Stimulated activated naive B cell treated with anti-CD40 and anti-IgM and Interleukin-4, amounts not matched to agents 10 μg/mL and 1 μg/mL and 100 μg/mL, for 72 hours (primary cell): ENCODE results near the gene ITGA3.
A peak's percentile ranks its signal among the peaks of the same experiment; 100 is the strongest.

ENCODE experiments used
- ATAC-seq, 2 donors: fragments of 150-1000 bp; cut with Tn5 transposase; replicated peaks; 2 replicates each; pipeline ENCODE4 v1.10.0; 2021; ENCODE audit warnings: moderate library complexity in 1 of 2
- DNase-seq: peaks from one replicate; pipeline ENCODE4 v3.0.0; 2021
- H3K27ac Mint-ChIP-seq: one replicate; pipeline ENCODE4 v1.8.0; 2022; ENCODE audit warnings: mild to moderate bottlenecking, mixed read lengths
- H3K27me3 Mint-ChIP-seq, 2 donors: one replicate each; pipeline ENCODE4 v1.8.0; 2022; ENCODE audit warnings: mixed read lengths in 2 of 2
- H3K36me3 Mint-ChIP-seq, 2 donors: one replicate each; pipeline ENCODE4 v1.8.0; 2022; ENCODE audit warnings: mixed read lengths in 2 of 2, mild to moderate bottlenecking in 1 of 2
- H3K4me1 Mint-ChIP-seq, 2 donors: one replicate each; pipeline ENCODE4 v1.8.0; 2022; ENCODE audit warnings: mixed read lengths in 2 of 2, mild to moderate bottlenecking in 1 of 2
- H3K4me3 Mint-ChIP-seq, 2 donors: one replicate each; pipeline ENCODE4 v1.8.0; 2022; ENCODE audit warnings: mild to moderate bottlenecking in 2 of 2, mixed read lengths in 2 of 2, moderate library complexity in 1 of 2
- H3K9me3 Mint-ChIP-seq, 2 donors: one replicate each; pipeline ENCODE4 v1.8.0; 2022; ENCODE audit warnings: mixed read lengths in 2 of 2, mild to moderate bottlenecking in 1 of 2

Gene ITGA3

GRCh38 chr17:50094243-50094752 lies 38.4 kb downstream of the ITGA3 start:
- Mint-ChIP-seq H3K4me3 (peak overlapping the region; percentile 85 to 93), H3K27ac (peak overlapping the region; percentile 60), H3K36me3 (peaks cover 0 to 4% of the 10 kb centered on the region in 2 donors), H3K27me3 (peaks cover 5 to 17% of the 10 kb centered on the region in 2 donors), H3K4me1 (peaks cover 25 to 26% of the 10 kb centered on the region in 2 donors), H3K9me3 (no peaks in the 10 kb centered on the region)
- DNase-seq (peak; percentile 76), ATAC-seq (peak; percentile 49 to 57)

- Mint-ChIP-seq H3K4me3 (peak within 1 kb of the TSS; percentile 85 to 93), H3K9me3 (no peaks in the 10 kb centered on the region), H3K27me3 (peaks cover 5 to 10% of the 10 kb centered on the region in 2 donors), H3K36me3 (peaks cover 2 to 4% of the 10 kb centered on the region in 2 donors), H3K4me1 (peaks cover 27 to 32% of the 10 kb centered on the region in 2 donors), H3K27ac (peak within 1 kb of the TSS; percentile 90)
- DNase-seq = peak; percentile 97
- peak; percentile 93 to 95 for ATAC-seq
Observed at GRCh38 chr17:50094753-50095619, 39.1 kb downstream of the ITGA3 start, which contains the start of gene PDK2. Gene PDK2, plus strand, starts transcription at chr17:50095351. Its CDS starts 85 bp downstream, at chr17:50095436.

- no peak for ATAC-seq
Observed at GRCh38 chr17:50095626-50096037, 39.7 kb downstream of the ITGA3 start.

GRCh38 chr17:50096092-50096491 lies 40.2 kb downstream of the ITGA3 start:
- peak overlapping the region; percentile 85 to 93 for H3K4me3 Mint-ChIP-seq
- H3K9me3 Mint-ChIP-seq = no peaks in the 10 kb centered on the region
- peaks cover 27 to 32% of the 10 kb centered on the region in 2 donors for H3K4me1 Mint-ChIP-seq
- no peaks in the 10 kb centered on the region for H3K27me3 Mint-ChIP-seq
- H3K36me3 Mint-ChIP-seq = peaks cover 6 to 7% of the 10 kb centered on the region in 2 donors
- H3K27ac Mint-ChIP-seq = peak overlapping the region; percentile 90
- no peak for ATAC-seq
- DNase-seq = no peak

More at GRCh38 chr17:50095626-50096037, 39.7 kb downstream of the ITGA3 start:
- H3K27me3 Mint-ChIP-seq = peaks cover 4 to 5% of the 10 kb centered on the region in 2 donors
- DNase-seq = no peak
- H3K36me3 Mint-ChIP-seq = peaks cover 3 to 6% of the 10 kb centered on the region in 2 donors
- H3K4me1 Mint-ChIP-seq = peaks cover 27 to 32% of the 10 kb centered on the region in 2 donors
- H3K27ac Mint-ChIP-seq = peak overlapping the region; percentile 90
- no peaks in the 10 kb centered on the region for H3K9me3 Mint-ChIP-seq
- H3K4me3 Mint-ChIP-seq = peak overlapping the region; percentile 85 to 93

GRCh38 chr17:50096758-50097157 lies 40.8 kb downstream of the ITGA3 start:
- ATAC-seq = no peak
- DNase-seq = no peak

GRCh38 chr17:50097455-50097854 lies 41.5 kb downstream of the ITGA3 start:
- no peak overlapping the region for H3K4me3 Mint-ChIP-seq
- peaks cover 6 to 7% of the 10 kb centered on the region in 2 donors for H3K36me3 Mint-ChIP-seq
- ATAC-seq = no peak
- no peak for DNase-seq
- H3K27ac Mint-ChIP-seq = no peak overlapping the region
- peaks cover 27 to 32% of the 10 kb centered on the region in 2 donors for H3K4me1 Mint-ChIP-seq
- H3K27me3 Mint-ChIP-seq = no peaks in the 10 kb centered on the region
- H3K9me3 Mint-ChIP-seq = no peaks in the 10 kb centered on the region

More at GRCh38 chr17:50096758-50097157, 40.8 kb downstream of the ITGA3 start:
- H3K4me1 Mint-ChIP-seq = peaks cover 27 to 32% of the 10 kb centered on the region in 2 donors
- peaks cover 6 to 7% of the 10 kb centered on the region in 2 donors for H3K36me3 Mint-ChIP-seq
- no peak overlapping the region for H3K27ac Mint-ChIP-seq
- H3K9me3 Mint-ChIP-seq = no peaks in the 10 kb centered on the region
- H3K27me3 Mint-ChIP-seq = no peaks in the 10 kb centered on the region
- no peak overlapping the region for H3K4me3 Mint-ChIP-seq

GRCh38 chr17:50097926-50098325 lies 42.0 kb downstream of the ITGA3 start:
- no peak overlapping the region for H3K27ac Mint-ChIP-seq
- no peaks in the 10 kb centered on the region for H3K27me3 Mint-ChIP-seq
- peaks cover 6 to 7% of the 10 kb centered on the region in 2 donors for H3K36me3 Mint-ChIP-seq
- DNase-seq (no peak), ATAC-seq (no peak)
- H3K4me3 Mint-ChIP-seq = no peak overlapping the region
- peaks cover 27 to 32% of the 10 kb centered on the region in 2 donors for H3K4me1 Mint-ChIP-seq
- H3K9me3 Mint-ChIP-seq = no peaks in the 10 kb centered on the region

- no peak for ATAC-seq
- Mint-ChIP-seq H3K4me1 (peaks cover 27 to 32% of the 10 kb centered on the region in 2 donors), H3K27ac (peak overlapping the region; percentile 7), H3K27me3 (no peaks in the 10 kb centered on the region), H3K9me3 (no peaks in the 10 kb centered on the region), H3K36me3 (peaks cover 6 to 7% of the 10 kb centered on the region in 2 donors), H3K4me3 (no peak overlapping the region)
- DNase-seq = no peak
Observed at GRCh38 chr17:50098583-50098982, 42.7 kb downstream of the ITGA3 start.

GRCh38 chr17:50099003-50099402 lies 43.1 kb downstream of the ITGA3 start:
- Mint-ChIP-seq H3K4me3 (no peak overlapping the region), H3K27ac (no peak overlapping the region), H3K36me3 (peaks cover 6 to 7% of the 10 kb centered on the region in 2 donors), H3K9me3 (no peaks in the 10 kb centered on the region), H3K4me1 (peaks cover 27 to 32% of the 10 kb centered on the region in 2 donors), H3K27me3 (no peaks in the 10 kb centered on the region)
- DNase-seq (no peak), ATAC-seq (no peak)

GRCh38 chr17:50100480-50100883 lies 44.6 kb downstream of the ITGA3 start:
- no peaks in the 10 kb centered on the region for H3K9me3 Mint-ChIP-seq
- H3K27ac Mint-ChIP-seq = no peak overlapping the region
- DNase-seq = no peak
- ATAC-seq = no peak
- H3K36me3 Mint-ChIP-seq = peaks cover 13 to 14% of the 10 kb centered on the region in 2 donors
- H3K27me3 Mint-ChIP-seq = no peaks in the 10 kb centered on the region
- no peak overlapping the region for H3K4me3 Mint-ChIP-seq
- peaks cover 19 to 22% of the 10 kb centered on the region in 2 donors for H3K4me1 Mint-ChIP-seq

- H3K27ac Mint-ChIP-seq = no peak overlapping the region
- H3K4me1 Mint-ChIP-seq = peaks cover 15 to 18% of the 10 kb centered on the region in 2 donors
- ATAC-seq = no peak
- H3K4me3 Mint-ChIP-seq = no peak overlapping the region
- no peaks in the 10 kb centered on the region for H3K9me3 Mint-ChIP-seq
- H3K36me3 Mint-ChIP-seq = peaks cover 13 to 17% of the 10 kb centered on the region in 2 donors
- no peak for DNase-seq
- no peaks in the 10 kb centered on the region for H3K27me3 Mint-ChIP-seq
Observed at GRCh38 chr17:50100921-50101345, 45.0 kb downstream of the ITGA3 start.

GRCh38 chr17:50101346-50102163 lies 45.6 kb downstream of the ITGA3 start:
- peaks cover 13 to 17% of the 10 kb centered on the region in 2 donors for H3K36me3 Mint-ChIP-seq
- ATAC-seq (no peak), DNase-seq (no peak)
- no peak overlapping the region for H3K27ac Mint-ChIP-seq
- no peaks in the 10 kb centered on the region for H3K9me3 Mint-ChIP-seq
- H3K27me3 Mint-ChIP-seq = no peaks in the 10 kb centered on the region
- peaks cover 9 to 12% of the 10 kb centered on the region in 2 donors for H3K4me1 Mint-ChIP-seq
- H3K4me3 Mint-ChIP-seq = no peak overlapping the region

GRCh38 chr17:50102164-50102991 lies 46.5 kb downstream of the ITGA3 start:
- Mint-ChIP-seq H3K36me3 (peaks cover 13 to 17% of the 10 kb centered on the region in 2 donors), H3K4me1 (peaks cover 3 to 7% of the 10 kb centered on the region in 2 donors), H3K27ac (no peak overlapping the region), H3K9me3 (no peaks in the 10 kb centered on the region), H3K4me3 (no peak overlapping the region), H3K27me3 (no peaks in the 10 kb centered on the region)
- ATAC-seq (no peak), DNase-seq (no peak)
